UCSD-AML1 (cell line): ENCODE data around the gene DOC2B.

ENCODE experiments used
- DNase-seq: peaks from one replicate; lab custom pipeline; 2025; ENCODE audit not compliant: unreplicated experiment; lab: John Stamatoyannopoulos, UW

DOC2B gene

DNA sequence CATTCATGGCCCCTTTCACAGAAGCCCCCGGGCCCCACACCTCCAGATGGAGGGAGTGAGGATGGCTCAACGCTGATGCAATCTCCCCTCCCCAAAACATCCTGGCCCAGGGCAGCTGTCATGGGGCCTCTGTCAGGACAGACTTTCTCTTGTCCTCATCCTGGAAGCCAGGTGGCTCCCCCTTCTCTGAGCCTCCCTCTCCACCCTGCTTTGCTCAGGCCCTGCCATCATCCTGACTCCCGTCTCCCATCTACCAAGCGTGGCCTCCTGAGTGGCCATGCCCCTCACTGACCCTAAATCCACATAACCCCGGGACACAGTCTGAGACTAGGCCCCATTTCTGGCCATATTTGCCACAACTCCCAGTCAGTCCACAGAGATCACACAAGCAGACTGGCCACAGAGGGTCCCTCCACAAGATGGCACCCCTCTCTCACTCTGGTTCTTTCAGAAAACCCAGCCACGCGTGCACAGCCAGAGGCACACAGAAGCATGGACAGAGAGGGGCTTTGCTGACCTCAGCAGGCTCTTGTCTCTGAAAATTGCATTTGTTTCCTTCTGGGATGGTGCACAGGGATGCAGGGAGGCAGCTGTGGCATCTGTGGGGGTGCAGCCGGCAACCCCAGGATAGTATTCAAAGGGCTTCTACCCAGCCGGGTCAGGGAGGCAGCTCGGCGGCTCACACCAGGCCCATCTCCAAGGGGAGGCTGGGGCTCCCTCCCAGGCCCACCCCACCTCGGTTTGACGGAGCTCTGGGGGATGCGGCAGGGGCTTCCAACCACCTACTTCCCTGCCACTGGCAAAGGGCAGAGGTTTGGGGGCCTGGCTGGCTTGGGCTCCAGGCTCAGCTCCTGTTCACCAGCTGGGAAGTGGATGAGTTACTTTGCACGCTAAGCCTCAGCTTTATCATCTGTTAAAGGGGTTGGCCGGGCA is 16.9 kb downstream of the DOC2B start:
- peak; percentile 67 for DNase-seq

DNA sequence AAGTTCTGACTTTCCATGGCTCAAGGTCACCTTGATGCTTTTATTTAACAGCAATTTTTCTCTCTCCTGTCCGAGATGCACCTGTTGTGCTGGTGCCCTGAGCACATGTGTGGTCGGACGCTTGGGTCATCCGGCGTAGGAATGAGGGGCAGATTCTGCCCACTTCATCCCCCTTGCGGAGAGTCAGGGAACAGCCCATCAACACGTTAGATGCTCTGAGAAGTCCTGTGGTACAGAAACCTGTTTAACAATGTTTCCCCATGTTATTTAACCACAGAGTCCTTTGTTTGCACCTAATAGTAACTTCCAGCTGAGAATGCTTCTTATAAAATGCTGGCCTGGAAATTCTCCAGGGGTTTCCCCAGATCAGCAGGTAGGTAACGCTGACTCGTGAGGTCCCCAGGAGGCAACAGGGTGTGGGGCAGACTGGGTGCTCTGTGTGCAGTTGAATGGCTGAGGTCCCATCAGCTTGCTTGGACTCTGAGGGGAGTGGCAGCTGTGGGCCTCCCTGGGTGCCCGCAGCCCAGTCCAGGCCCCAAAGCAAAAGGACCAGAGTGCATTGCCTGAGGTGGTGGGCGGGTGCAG is 17.8 kb downstream of the DOC2B start:
- DNase-seq: no peak

DNA sequence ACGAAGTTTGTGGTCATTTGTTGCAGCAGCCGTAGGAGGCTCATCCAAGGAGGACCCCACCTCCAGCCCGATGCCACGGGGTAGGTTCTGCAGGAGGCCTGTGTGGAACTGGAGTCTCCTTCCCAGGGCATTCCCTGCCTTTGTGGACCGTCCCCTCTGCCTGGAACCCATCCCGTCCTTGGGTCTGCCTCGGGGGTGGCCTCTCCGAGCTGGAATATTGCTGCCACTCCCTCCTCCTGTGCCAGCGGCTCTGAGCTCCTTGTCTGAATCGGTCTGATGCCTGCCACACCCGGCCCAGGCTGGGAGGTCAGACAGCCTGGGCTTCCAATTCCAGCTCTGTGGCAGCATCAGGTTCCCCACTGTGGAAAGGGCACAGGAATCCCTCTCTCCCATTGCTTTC is 18.8 kb downstream of the DOC2B start:
- DNase-seq: no peak

DNA sequence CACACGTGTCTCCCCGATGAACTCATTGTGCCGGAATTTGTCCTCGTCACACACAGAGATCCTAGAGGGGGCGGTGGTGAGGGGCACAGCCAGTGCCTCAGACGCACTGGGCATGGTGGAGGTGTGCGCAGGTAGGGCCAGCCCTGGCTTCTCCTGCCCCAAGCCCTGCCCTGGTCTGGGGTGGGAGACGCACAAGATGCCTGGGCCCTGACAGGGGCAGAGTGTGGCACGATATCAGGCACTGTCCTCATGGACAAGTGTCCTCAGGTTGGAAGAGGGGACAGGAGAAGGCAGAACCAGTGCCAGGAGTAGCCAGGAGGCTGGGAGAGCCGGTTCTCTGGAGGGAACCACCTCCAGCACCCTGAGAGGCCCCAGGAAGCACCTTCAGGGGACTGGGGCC is 20.0 kb downstream of the DOC2B start:
- no peak for DNase-seq

DNA sequence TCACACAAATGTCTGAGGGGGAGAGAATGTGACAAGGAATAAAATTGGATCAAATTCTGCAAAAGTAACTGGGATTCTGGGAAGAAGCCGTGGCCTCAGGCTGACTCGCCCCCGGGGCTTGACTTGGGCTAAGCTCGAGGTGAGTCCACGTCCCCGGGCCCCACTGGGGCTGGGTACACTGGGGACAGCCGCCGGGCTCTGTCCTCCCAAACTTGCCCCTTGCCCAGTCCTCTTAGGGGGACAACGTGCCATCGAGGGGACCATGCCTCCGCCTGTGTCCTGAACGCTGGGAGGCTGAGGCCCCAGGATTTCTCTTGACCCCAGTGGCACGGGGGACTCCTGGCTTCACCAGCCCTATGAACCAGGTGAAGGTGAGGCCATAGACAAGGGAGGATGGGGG is 21.1 kb downstream of the DOC2B start:
- DNase-seq: no peak

DNA sequence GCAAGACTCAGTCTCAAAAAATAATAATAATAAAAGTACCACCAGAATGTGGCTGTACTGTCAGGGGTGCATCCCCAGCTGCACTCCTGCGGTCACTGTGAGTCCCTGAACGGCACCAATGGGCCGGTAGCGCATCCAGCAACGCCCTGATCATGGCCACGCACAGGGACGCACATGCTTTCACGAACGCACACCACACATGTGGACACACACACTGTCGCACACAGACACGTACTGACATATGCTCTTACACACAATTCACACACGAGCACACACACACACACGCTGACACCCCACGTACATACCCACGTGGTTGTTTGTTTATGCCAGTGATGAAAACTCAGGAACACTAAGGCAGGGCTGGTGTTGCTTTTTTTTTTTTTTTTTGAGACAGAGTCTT is 21.8 kb downstream of the DOC2B start:
- no peak for DNase-seq

DNA sequence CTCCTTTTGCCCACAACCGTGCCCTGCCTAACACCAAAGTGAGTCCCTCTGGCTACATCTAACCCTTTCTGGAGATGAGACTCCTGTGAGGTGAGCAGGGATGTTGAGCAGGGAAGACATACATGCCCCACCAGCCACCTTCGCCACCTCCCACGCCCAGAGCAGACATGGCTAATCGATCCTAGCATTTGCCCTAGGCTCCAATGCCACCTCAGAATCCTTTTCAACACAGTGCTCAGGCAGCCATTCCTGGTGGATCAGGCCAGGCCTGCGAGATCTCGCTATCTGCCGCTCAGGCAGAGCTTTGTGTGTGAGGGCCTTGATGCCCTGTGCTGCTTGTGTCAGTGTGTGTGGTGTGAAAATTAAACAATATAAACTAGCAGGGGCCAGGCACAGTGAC is 23.1 kb downstream of the DOC2B start:
- no peak for DNase-seq

DNA sequence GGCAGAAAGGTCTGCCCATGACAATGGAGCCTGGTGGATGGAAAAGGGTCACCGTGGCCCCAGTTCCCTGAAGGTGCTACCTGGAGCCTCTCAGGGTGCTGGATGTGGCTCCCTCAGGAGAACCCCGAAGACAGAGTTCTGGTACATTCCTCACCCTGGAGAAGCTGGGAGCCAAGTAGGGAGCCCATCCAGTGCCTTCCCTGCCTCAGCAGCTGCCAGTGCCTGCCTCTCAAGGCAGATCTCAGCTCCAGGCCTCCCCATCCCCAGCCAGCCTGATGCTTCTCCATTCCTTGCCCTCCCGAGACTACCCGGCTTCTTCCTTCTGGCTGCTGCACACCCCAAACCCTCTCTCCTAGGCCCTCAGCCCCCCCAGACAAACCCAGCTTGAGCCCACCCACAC is 23.5 kb downstream of the DOC2B start:
- no peak for DNase-seq

DNA sequence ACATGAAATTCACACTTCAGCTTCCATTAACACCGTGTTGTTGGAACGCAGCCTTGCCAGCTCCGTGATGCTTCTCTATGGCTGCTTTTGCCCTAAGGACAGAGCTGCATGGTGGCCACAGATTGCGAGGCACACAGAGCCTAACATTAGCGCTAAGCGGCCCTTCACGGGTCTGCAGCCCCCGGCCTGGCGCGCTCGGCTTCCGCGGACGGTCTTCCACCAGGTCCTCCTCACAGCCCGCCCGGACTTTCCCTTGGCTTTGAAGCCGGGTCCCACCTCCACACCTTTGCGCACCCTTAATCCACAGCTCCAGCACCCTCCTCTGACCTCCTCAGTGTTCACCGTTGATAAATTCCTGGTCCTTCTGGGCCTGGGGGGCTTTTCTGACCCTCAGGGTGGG is 24.5 kb downstream of the DOC2B start:
- no peak for DNase-seq

DNA sequence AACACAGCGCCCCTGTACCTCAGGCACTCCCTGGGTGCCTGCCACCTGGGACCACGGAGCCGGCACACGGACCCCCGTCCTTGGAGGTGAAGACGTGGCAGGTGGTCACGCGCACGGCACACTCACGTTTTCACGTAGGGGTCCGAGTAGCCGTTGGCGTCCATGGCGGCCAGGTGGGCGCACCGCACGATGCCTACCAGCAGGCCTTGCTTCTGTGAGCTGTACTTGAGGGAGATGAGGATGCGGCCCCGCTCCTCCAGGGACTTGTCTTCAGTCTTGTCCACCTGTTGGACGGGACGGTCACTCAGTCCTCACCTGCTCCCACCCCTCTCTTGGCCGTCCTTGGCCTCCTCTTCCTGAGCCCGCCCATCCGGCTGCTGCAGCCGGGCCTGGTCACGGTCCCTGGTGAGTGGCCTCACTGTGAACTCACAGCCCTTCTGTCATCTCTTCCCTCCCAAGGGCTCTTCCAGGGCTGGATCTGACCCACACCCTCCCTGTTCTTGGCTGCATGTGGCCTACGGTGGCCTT is 25.3 kb downstream of the DOC2B start:
- DNase-seq: no peak

DNA sequence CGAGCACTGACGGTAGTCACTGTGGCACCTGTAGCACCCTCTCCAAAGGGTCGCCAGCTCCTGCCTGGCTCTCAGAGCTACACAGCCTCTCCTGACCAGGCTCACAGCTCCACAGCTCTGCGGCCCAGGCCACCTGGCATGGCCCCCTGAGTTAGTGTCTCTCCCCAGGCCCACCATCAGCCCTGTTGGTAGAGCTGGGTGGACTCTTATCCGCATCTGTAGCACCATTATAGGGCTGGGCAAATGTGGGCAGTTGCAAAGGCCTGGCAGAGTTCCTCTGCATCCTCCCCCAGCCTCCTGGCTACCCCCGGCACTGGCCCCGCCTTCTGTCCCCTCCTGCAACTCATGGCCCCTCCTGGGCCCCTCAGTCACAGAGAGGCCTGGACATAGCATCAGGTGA is 25.9 kb downstream of the DOC2B start:
- DNase-seq: no peak

DNA sequence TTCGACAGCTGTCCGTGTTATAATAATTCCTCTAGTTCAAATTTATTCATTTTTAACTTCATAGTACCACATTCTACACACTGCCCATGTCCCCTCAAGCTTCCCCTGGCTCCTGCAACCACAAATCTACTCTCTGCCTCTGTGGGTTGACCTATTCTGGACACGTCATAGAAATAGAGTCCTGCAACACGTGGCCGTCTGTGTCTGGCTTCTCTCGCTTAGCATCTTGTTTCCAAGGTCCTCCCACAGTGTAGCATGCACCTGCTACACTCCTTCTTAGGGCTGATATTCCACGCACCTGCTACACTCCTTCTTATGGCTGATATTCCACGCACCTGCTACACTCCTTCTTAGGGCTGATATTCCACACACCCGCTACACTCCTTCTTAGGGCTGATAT is 27.6 kb downstream of the DOC2B start:
- no peak for DNase-seq

DNA sequence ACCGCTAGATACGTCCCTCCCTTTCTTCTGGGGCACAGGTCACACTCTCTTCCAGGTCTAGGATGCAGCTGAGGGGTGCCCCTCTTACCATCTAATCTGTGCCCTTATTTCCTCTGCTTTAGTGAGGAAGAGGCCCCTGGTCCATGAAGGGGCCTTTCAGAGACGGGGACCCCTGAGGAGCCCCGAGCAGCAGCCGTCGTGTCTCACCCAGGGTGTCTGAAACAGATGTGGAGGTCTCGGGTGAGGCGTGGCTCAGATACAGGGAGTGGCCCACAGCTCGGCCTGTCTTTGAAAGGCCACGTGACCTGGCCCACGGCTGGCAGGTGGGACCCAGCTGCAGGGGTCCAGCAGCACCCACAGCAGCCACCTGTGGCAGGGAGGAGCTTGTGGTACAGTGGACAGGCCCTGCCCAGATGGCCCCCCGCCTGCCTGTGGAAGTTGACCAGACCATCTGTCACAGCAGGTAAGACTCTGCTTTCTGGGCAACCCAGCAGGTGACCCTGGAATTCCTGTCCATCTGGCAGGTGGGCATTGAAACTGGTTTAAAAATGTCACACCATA is 28.5 kb downstream of the DOC2B start:
- DNase-seq: no peak

DNA sequence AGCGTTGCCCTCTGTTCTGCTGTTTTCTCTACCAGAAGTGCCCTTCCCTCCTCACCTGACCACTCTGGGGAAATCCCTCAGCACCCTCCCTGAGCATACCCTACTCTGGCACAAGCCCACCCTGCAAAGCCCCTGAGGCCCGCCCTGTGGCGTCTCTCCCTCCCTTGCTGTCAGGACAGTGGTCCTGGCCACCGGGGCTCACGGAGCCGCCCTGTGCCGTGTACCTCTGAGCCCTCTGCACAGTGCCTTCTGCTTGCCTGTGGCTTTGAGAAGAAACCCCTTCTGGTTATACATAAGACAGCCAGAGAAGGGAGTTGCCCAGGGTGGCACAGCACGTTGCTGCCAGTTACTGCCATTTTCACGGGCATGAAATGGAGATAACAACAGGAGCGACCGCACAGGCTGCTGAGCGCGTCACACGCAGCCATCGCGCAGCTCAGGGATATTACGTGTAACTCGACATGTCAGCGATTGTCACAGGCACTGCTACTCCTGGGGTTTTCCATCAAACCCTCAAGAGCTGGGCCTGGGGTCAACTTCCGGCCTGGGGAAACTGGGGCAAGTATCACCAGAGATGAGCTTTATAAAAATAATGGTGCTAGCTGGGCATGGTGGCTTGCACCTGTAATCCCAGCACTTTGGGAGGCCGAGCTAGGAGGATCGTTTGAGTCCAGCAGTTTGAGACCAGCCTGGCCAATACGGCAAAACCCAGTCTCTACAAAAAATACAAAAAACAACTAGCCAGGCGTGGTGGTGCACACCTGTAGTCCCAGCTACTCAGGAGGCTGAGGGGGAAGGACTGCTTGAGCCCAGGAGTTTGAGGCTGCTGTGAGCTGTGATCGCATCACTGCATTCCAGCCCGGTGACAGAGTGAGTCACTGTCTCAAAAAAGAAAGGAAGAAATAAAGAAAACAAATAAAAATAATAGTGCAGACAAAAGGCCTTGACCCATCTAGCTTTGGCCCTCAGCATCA is 29.3 kb downstream of the DOC2B start:
- DNase-seq: no peak

DNA sequence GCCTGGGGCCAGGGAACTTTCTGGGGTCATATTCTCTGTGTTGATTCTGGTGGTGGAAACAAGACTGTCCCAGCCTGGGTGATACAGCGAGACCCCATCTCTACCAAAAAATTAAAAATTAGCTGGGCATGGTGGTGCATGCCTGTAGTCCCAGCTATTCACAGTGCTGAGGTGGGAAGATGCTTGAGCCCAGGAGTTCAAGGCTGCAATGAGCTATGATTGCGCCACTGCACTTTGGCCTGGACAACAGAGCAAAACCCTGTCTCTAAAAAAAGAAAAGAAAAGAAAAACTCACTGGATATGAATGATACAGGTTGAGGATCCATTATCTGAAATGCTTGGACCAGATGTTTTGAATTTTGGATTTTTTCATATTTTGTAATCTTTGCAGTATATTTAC is 30.4 kb downstream of the DOC2B start:
- DNase-seq: no peak

DNA sequence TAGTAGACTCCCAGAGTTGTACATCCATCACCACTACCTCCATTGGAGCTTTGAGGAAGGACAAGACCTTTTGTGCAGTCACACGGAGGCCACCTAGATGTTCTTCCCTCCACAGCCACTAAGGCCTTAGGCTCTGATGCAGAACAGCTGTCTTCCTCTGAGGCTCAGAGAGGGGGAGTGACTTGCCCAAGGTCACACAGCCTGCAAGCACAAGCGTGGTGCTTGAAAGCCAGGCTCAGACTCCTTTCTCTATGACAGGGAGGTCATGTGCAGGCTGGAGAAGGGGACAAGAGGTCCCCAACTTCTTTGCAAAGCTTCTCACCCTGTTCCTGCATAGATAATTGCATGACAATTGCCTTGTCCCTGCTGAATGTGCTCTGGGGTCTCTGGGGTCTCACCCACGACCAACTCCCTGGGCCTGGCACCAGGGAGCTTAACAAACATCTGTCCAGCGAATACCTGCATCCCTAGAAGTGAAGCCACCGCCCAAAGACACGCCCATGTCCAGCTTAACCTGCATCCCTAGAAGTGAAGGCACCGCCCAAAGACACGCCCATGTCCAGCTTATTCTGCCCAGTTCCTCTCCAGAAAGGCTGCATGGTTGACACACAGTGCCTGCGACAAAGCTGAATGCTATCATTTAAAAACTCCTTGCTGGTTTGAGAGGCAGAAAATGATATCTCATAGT is 31.4 kb downstream of the DOC2B start:
- no peak for DNase-seq

DNA sequence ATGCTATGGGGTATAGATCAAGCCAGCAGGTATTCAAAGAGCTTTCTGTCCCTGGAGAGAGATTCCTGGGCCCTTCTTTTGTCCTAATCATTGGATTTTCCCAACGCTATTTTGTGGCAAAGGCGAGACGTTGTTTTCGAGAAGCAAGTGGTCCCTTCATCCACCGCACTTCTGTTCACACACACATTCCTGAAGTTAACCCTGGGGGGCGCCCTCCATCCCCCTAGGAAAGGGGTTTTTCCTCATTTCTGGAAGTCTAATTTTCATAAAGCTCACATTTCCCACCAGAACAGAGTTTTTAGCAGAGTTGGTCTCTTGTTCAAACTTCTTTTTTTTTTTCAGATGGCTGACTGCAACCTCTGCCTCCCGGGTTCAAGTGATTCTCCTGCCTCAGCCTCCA is 32.2 kb downstream of the DOC2B start:
- DNase-seq: no peak

DNA sequence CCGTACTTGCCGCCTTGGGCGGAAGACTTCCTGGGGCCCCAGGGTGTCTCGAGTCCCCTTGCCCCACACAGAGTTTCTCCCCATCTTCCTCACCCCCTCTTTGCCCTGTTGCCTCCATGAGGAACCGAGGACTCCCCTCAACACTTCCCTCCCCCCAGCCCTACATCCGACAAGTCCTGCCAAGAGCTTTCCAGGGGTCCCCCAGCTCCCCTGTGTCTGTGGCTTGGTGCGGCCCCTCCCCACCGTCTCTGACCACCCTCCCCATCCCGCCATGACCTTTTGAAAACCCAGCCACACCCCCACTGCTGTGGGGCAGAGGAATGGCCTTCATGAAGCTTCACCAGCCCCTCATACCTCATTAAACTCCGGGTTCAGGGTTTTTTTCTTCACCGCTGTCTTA is 32.7 kb downstream of the DOC2B start:
- DNase-seq: no peak

DNA sequence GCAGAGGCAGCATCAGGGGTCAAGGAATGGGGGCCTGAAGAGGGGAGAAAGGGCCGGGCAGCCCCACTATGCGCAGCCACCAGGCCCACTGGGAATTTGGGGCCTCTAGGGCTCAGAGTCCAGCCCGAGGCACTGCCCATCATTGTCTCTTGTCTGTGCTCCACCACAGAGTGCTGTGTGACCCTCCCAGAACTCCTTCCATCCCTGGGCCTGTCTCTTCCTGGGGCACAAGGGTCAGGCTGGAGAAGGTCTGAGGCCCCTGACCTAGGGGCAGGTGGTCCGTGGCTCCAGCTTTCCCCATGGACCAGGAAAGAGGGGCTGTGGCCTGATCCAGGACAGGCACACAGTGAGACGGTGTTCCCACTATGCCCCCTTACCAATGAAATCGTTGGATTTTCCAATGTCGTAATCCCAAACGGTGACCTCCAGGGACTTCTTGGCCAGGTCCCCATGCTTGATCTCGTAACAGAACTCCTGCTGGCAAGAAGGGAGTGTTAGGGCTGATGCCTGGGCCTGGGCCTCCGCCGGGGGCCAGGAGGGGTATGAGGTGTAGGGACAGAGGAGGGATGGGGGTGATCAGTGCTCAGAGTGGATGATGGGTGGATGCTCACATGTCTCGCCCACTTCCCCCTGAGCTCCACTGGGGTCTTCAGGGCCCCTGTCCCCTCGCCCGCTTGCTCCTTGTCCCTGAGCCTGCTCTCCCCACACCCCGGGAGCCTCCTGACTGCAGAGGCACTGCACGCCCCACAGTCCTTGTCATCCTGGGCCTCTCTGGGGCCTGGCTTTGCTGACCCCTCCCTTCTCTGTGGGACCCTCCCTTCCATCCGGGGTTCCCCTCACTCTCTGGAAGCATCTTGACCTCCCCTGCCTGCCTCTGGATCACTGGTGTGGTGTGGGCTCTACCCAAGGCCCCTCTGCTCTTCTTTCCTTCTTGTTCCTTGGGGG is 33.4 kb downstream of the DOC2B start:
- DNase-seq: no peak
